NCI-H226 (cell line): Measurements from ENCODE around the gene HOXA4.

Source experiments
- DNase-seq: peaks from one replicate; pipeline ENCODE4 v3.0.0-alpha.2; 2015

Gene HOXA4

DNA sequence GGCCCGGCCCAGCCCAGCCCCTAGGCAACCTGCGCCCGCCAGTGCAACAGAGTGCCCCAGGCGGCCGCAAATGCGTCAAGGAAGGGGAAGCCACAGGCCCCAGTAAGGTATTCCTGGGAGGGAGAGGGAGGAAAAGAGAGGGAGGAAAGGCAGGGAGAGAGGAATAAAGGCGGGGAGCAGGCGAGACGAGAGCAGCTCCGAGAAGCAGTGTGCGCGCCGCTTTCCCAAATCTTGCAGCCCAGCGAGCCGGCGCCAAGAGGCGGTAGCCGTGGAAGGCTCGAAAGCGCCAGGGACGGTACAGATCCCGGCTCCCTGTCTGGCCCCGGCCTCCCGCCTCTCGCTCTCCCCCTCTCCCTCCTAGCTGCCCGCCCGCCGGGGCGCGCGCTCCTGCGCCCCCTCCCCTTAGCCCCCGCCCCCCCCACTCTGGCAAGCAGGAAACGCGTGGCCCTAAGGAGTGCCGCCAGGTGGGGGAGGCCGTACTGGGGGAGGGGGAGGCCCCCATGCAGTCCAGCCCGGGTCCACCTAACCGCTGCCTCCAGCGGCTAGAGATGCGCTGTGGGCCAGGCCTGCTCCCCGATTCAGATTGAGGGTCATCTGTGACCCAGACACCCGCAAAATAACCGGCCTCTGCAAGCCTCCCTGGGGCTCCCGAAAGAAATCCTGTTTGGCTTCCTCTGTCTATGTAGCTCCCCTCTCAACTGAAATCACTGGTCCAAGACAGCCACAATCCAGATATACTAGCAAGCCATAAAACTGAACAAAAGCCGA, 39.3 kb upstream of the HOXA4 start:
- DNase-seq = no peak

GRCh38 chr7:27168265-27168947, 37.8 kb upstream of the HOXA4 start:
- no peak for DNase-seq

- DNase-seq = no peak
Observed at GRCh38 chr7:27167916-27168264, 37.3 kb upstream of the HOXA4 start.

GRCh38 chr7:27166531-27167505, 36.3 kb upstream of the HOXA4 start:
- no peak for DNase-seq

DNA sequence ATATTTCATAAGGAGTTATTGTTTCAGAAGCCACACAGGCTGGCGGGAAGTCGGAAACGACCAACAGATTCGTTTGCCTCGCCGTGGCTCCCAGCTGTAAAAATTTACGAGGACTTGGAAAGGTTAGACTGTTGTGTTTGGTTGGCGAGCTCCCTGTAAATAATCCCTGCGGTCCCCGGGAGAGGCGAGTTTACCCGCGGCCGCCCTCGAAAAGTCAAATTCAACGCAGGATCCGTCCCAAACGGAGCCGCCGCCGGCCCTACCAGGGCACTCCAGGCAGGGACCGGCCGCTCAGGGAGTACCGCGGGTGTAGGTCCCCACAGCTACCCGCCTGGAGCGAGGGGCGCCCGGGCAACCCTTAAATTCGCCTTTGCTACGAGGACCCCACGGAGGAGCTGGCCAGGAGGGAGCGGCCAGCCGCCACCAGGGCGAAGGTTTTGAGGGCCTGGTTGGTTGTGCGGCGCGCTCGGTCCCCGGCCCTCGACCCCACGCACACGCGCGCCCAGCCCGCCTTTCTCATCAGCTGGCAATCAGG, 35.5 kb upstream of the HOXA4 start:
- DNase-seq = no peak

DNA sequence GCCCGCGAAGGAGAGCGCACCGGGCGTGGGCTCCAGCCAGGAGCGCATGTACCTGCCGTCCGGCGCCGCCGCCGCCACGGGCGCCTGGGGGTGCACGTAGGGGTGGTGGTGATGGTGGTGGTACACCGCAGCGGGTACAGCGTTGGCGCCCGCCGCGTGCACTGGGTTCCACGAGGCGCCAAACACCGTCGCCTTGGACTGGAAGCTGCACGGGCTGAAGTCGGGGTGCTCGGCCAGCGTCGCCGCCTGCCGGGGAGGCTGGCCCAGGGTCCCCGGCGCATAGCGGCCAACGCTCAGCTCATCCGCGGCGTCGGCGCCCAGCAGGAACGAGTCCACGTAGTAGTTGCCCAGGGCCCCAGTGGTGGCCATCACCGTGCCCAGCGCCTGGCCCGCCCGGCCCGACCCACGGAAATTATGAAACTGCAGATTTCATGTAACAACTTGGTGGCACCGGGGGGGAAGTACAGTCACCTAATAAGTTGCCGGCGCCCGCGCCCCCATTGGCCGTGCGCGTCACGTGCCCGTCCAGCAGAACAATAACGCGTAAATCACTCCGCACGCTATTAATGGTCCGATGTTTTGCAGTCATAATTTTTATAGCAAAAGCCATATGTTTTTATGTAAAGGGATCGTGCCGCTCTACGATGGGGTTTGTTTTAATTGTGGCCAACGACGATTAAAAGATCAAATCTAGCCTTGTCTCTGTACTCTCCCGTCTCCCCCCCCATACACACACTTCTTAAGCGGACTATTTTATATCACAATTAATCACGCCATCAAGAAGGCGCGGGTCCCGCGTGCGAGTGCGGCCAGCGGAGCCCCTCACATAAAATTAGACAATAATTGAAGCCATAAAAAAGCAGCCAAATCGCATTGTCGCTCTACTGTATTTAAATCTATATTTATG, 34.8 kb upstream of the HOXA4 start, which contains the start of gene HOXA9:
HOXA9 (minus strand) TSS at position 449 of the 907 bp plus-strand sequence; CDS start at position 369, 80 bp downstream.
- DNase-seq = no peak

GRCh38 chr7:27164367-27165088, 34.0 kb upstream of the HOXA4 start:
- DNase-seq = no peak

DNA sequence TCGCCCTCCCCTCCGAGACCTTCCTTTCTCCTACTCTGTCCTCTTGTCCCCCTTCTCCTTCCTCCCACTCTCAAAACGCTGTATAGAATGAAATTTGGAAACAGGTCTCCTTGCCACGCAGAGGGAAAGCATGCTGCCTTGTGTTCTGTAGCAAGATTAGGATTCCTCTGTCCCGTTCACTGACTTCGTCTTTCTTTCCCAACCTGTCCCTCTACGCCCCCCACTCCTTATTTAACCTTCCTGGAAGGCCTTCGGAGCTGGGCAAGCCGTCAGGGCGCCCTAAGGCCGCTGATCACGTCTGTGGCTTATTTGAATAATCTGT, 33.4 kb upstream of the HOXA4 start:
- DNase-seq = no peak

GRCh38 chr7:27163288-27164044, 32.9 kb upstream of the HOXA4 start:
- no peak for DNase-seq

DNA sequence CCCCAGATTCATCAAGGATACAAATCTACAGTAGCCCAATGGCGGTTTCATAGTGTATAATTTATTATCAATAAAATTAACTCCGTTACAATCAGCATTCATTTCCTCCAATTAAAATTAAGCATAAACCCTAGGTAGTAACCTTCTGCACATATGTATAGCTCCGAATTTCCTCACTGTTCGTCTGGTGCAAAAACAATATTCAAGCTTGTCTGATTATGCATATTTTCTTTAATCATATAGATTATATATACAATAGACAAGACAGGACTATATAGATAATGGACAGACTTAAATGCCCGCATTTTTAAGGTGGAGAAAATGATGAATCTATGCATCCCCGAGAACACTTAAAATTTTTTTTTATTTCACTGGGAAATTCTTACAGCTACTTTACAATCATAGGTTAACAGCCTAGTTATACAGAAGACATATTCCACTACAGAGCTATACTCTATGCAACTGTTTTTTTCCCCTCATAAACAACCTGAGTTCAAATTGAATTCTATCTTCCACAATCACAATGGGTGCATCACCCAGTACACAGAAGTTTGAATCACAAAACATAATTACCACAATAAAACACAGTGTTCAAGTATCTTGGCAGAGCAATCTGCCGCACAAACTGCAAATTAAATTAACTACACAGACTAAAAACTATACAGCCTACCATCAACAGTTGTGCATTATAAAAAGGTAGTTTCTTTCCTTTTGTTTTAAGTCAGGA, 32.2 kb upstream of the HOXA4 start:
- no peak for DNase-seq

- DNase-seq = no peak
Observed at GRCh38 chr7:27161721-27162560, 31.4 kb upstream of the HOXA4 start.

- no peak for DNase-seq
Observed at GRCh38 chr7:27161214-27161720, 30.7 kb upstream of the HOXA4 start.

DNA sequence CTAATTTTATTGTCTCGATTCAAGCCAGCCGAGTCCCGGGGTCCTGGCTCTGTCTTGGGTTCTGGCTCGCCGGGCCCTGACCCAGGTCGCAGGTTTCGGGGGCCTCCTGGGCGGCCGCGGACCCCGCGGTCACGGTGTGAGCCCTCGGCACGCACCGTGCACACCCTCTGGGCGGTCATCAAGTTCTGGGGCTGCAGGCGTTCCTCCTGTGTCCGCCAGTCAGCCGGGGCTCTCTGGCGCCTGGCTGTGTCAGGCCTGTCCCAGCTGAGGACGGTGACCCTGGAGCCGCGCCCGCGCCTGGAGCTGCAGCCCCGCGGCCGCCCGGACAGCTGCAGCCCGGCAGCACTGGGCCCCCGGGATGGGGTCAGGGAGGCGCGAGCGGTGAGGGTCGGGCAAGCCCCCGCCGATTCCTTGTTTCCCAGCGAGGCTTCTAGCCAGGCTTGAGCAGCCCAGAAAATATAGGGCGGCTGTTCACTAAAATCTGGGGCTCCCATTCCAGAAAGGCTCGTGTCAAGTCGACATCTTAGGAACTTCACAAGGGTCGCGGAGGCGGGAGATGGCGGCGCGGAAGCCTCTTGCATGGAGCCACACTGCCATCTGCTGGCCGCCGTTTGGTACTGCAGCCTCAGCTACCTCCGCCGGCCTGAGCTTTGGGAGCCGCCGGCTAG, 30.1 kb upstream of the HOXA4 start:
- DNase-seq = peak; percentile 69

- no peak for DNase-seq
Observed at GRCh38 chr7:27160145-27160545, 29.6 kb upstream of the HOXA4 start.

DNA sequence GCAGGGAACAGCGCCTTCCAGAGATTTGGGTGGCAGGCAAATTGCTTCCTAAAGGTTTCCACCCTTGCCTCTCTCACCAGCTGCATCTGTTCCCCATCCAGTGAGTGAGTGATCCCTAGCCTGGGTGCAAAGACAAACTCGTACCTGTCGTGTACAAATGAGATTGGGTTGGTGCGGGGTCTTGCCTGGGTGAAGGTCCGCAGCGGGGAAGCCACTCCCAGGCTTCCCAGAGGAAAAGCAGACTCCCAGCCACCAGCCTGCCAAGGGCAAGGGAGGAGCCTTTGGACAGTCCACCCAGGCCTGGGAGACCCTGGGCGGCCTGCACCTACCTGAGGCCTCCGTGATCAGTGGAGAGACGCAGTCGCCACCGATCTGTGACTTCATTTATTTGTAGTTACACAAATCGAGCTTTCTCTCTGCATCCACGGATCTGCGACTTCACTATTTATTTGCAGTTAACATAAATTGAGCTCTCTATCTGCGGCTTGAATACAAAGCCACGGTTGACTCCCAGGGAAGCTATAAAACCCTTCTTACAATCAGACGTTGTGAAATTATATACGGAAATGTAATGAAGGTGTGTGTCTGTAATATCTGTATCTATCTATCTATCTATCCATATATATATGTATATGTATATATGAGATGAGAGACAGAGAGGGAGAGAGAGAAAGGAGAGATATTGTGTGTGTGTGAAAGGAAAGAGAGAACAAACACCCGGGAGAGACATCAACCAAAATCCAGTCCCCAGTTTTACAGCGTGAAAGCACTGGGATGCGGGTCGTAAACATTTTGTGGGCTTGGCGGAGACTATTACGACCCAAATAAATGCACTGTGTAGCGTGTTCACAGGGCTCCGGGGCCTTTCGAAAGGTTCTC, 28.9 kb upstream of the HOXA4 start:
- DNase-seq = no peak

GRCh38 chr7:27158436-27159265, 28.1 kb upstream of the HOXA4 start:
- no peak for DNase-seq
